ENCODE data around the gene PRIM1. TPM values are rescaled to one million over a fixed set of nuclear protein-coding genes. Genes with fewer than 3 reads are reported as not detected.
A peak's percentile ranks its signal among the peaks of the same experiment; 100 is the strongest.

Gene PRIM1
- total and polyA plus RNA-seq, 2 of the 13 experiments (the other 11 are each of a cell fraction or from before 2014, with no cell fraction given) = 30.0 to 47.3 TPM

GRCh38 chr12:56724972-56725722 lies 27.0 kb downstream of the PRIM1 start, which contains the start of gene NACA (continued):
- TF ChIP-seq ZNF609 (CRISPR knock-in tag; IDR thresholded peaks at IDR 0.05; ENCODE audit: borderline replicate concordance) = 0 out of 2 replicates have a peak, but pooled peaks have one; percentile 62
- no peak for TF ChIP-seq MZF1 (CRISPR knock-in tag; IDR thresholded peaks at IDR 0.05; ENCODE audit: borderline replicate concordance)
- no peak for TF ChIP-seq HDAC6 (IDR thresholded peaks at IDR 0.05; ENCODE audit: low read depth, low read length)
- TF ChIP-seq ZNF580 (CRISPR knock-in tag; IDR thresholded peaks at IDR 0.05; ENCODE audit: borderline replicate concordance, low read depth) = peak; percentile 97
- TF ChIP-seq ZNF569 (CRISPR knock-in tag; IDR thresholded peaks at IDR 0.05; ENCODE audit: borderline replicate concordance) = no peak
- peak; percentile 89; the same call in 1 of the 2 replicates for TF ChIP-seq REPIN1 (CRISPR knock-in tag; IDR thresholded peaks at IDR 0.05; ENCODE audit: borderline replicate concordance, low read depth)
- peak; percentile 69 for TF ChIP-seq RXRA (CRISPR knock-in tag; IDR thresholded peaks at IDR 0.05)
- peak; percentile 95 for TF ChIP-seq THAP11 (CRISPR knock-in tag; IDR thresholded peaks at IDR 0.05)
- no peak for TF ChIP-seq CHCHD3 (CRISPR knock-in tag; IDR thresholded peaks at IDR 0.05)
- no peak for TF ChIP-seq HIC2 (CRISPR knock-in tag; IDR thresholded peaks at IDR 0.05; ENCODE audit: low read depth)
- peak; percentile 83; the same call in 1 of the 2 replicates for TF ChIP-seq ZNF691 (CRISPR knock-in tag; IDR thresholded peaks at IDR 0.05; ENCODE audit: borderline replicate concordance, low read depth)
- peak; percentile 89 for TF ChIP-seq MEF2D (CRISPR knock-in tag; IDR thresholded peaks at IDR 0.05)
- peak; percentile 27; the same call in 1 of the 2 replicates for TF ChIP-seq JUN (CRISPR knock-in tag; IDR thresholded peaks at IDR 0.05)
- no peak for TF ChIP-seq HNRNPK (IDR thresholded peaks at IDR 0.05; ENCODE audit: low read depth, low read length, poor library complexity, severe bottlenecking)
- 0 out of 2 replicates have a peak, but pooled peaks have one; percentile 31 for TF ChIP-seq RNF2 (conservative IDR thresholded peaks at IDR 0.05; ENCODE audit: low read depth)
- TF ChIP-seq NFIC (IDR thresholded peaks at IDR 0.05; ENCODE audit: low read length) = no peak
- peak; percentile 81; the same call in 1 of the 2 replicates for TF ChIP-seq ZNF766 (CRISPR knock-in tag; IDR thresholded peaks at IDR 0.05; ENCODE audit: borderline replicate concordance)
- peak; percentile 66; the same call in 1 of the 2 replicates for TF ChIP-seq ZNF274 (CRISPR knock-in tag; IDR thresholded peaks at IDR 0.05)
- TF ChIP-seq ZNF784 (CRISPR knock-in tag; IDR thresholded peaks at IDR 0.05; ENCODE audit: borderline replicate concordance) = 0 out of 2 replicates have a peak, but pooled peaks have one; percentile 37
- peak; percentile 28; the same call in 1 of the 2 replicates for TF ChIP-seq GLI4 (CRISPR knock-in tag; IDR thresholded peaks at IDR 0.05; ENCODE audit: borderline replicate concordance)
